COR-L47 (cell line): ENCODE data around the gene DCAF11.

ENCODE experiments used
- DNase-seq: peaks from one replicate; lab custom pipeline; 2025; lab: John Stamatoyannopoulos, UW

Gene DCAF11

DNA sequence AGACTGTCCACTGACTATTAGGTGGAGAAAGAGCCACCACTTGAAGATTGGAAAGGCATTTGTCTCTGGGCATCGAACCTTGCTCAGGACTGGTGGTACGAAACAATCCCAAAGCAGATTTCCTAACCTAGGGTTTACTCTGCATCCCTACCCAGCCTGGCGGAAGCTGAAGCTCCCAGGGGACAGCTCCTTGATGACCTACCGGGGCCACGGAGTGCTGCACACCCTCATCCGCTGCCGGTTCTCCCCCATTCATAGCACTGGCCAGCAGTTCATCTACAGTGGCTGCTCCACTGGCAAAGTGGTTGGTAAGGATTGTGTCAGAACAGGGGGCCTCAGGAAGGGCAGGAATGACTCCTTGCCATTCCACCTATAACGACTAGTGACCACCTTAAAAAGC, 6.6 kb downstream of the DCAF11 start:
- no peak for DNase-seq

DNA sequence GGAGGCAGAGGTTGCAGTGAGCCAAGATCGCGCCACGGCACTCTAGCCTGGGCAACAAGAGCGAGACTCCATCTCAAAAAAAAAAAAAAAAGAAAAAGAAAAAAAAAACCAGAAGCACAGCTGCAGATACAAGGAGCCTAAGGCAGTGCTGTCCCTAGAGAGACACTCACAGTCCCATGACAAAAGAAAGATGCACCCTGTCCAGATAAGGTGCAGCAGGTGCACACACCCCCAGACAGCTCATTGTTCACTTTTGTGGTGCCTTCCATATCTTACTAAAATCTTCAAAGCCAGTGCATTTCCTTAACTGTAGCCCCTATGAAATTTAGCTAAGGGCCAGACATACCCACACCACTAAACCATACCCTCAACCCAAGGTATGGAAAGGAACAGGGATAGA, 7.8 kb downstream of the DCAF11 start:
- no peak for DNase-seq

DNA sequence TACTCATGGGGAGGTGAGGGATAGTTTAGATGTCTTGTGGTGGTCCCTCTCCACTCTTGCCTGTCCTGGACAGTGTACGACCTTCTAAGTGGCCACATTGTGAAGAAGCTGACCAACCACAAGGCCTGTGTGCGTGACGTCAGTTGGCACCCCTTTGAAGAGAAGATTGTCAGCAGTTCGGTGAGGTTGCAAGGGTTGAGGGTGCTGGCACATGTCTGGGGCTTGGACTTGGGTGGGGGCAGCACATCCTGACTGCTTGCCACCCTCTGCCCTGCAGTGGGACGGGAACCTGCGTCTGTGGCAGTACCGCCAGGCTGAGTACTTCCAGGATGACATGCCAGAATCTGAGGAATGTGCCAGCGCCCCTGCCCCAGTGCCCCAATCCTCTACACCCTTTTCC, 8.3 kb downstream of the DCAF11 start:
- no peak for DNase-seq

DNA sequence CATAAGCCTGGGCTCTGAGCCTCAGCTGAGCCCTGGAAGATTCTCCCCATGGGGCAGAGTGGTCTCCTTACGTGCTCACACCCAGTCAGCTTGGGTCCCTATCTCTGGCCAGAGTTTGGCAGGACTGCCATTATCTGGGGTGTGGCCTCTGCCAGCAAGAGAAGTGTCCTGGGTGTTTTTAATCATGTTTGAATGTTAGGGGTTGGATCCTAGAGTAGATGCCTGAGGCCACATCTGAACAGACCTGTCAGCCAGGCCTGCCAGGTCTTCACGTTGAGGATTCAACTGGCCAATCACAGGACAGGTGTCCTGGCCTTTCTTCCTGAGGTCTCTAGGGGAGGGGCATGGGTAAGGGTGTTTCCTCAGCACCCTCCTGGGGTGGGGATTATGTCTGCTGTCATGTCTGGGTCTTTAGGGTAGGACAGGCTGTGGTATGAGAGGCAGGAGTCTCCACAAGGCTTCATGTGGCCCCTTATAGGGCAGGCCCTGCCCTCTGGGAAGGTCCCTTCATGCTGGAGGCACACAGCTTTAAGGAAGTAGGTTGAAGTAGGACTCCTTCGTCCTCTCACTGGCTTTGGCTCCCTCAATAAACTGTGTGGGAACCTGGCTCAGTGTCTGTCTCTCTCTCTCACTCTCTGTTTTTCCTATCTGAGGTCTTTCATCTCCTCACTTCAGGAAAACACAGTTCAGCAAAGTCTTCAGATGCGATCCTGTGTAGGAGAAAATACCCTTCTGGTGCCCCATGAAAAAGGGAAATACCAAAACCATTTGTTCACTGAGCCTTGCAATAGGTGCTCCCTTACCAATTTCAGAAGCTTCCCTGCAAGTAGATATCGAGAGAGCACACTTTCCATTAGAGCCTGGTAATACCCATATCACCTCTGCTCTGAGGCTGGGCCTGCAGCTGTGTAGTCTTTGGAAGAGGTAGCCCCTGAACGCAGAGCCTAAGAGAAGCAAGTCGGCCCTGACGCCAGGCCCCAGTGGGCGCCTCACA, 9.1 kb downstream of the DCAF11 start:
- DNase-seq, result no peak

DNA sequence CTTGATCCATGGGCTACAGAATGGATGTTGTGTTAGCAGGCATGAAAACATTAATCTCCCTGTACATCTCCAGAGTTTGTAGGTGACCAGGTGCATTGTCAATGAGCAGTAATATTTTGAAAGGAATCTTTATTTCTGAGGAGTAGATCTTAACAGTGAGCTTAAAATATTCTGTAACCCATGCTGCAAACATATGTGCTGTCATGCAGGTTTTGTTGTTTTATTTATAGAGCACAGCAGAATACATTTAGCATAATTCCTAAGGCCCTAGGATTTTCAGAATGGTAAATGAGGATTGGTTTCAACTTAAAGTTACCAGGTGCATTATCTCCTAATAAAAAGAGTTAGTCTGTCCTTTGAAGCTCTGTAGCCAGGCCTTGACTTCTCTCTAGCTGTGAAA, 12.4 kb downstream of the DCAF11 start:
- DNase-seq, result no peak

DNA sequence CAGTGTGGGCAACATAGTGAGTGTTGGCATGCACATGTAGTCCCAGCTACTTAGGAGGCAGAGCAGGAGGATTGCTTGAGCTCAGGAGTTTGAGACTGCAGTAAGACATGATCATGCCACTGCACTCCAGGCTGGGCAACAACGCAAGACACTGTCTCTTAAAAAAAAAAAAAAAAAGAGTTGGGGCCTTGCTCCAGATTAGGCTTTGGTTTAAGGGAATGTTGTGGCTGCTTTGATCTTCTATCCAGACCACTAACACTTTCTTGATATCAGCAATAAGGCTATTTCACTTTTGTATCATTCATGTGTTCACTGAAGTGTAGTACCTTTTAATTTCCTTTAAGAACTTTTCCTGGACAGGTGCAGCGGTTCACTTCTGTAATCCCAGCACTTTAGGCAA, 13.1 kb downstream of the DCAF11 start:
- DNase-seq, result no peak

DNA sequence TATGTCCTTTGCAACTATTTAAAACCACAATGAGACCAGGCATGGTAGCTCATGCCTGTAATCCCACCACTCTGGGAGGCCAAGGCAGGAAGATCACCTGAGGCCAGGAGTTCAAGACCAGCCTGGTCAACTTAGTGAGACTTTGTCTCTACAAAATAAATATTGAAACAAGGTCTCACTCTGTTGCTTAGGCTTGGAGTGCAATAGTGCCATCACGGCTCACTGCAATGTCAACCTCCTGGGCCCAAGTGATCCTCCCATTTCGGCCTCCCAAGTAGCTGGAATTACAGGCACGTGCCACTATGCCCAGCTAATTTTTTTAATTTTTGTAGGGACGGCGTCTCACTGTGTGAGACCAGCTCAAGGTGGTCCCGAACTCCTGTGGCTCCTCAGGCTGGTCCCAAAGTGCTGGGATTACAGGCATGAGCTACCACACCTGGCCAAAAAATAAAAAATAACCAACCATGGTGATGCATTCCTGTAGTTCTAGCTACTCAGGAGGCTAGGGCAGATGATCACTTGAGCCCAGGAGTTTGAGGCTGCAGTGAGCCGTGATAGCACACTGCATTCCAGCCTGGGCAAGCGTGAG, 14.9 kb downstream of the DCAF11 start:
- DNase-seq, result no peak

DNA sequence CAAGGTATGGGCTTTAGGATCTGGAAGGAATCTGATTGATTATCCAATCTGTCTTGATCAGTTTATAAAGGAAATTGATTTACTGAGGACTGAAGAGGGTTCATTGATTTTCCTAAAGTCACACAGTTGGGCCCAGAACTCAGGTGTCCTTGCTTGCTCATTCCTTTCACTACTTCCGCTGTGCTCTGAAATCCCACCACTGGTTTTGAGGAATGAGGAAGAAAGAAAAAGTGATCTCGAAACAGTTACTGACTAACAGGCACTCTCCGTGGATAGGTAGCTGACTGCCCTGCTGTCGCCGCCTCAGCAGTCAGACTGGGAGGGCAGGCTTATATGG, 15.8 kb downstream of the DCAF11 start, which contains the start of gene FITM1:
FITM1 (plus strand) TSS at position 280 of the 337 bp plus-strand sequence. CDS start 905 bp downstream, outside the sequence.
- DNase-seq, result no peak

DNA sequence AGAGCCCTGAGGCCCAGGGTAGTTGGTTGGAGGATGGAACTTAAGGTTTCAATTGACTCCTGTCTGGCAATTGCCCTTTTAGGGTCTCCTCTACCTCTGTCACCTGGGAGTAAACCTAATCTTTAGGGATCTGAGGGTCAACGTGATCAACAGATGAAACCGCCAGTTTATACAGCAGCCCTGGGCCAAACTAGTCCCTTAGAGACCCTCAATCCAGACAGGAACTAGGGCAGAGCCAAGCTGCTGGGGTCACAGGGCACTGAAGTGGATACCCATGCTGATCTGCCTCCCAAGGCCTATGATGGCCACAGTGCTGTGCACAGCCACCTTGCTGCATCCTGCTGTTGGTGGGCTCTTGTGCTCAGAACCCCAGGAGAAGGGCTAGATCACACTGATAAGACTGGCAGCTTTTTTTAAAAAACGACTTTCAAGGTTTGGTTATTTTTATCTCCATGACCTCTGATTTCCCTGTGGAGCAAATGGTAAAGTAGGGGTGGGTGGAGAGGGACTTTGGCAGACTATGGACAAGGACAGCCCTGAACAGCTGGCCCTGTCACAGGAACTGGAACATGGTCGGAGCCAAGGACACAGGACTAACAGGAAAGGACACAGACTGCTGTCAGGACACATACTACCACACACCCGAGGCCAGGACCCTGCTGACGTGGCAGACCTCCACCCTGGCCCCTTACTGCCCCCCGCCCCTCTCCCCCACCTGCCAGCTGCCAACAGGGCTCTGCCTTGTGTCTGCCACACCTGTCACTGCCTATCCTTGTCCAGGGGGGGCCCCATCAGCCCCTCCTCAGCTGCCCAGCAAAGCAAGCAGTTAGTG, 16.4 kb downstream of the DCAF11 start:
- no peak for DNase-seq

DNA sequence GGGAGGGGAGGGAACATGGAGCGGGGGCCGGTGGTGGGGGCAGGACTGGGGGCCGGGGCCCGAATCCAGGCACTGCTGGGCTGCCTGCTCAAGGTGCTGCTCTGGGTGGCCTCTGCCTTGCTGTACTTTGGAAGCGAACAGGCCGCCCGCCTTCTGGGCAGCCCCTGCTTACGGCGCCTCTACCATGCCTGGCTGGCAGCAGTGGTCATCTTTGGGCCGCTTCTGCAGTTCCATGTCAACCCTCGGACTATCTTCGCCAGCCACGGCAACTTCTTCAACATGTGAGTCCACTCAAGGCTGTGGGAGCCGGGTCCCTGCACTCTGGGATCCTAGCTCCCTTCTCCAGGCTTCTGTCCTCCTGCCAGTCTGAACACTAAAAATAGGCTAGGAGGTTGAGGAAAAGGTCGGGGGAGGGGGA, 17.0 kb downstream of the DCAF11 start:
- DNase-seq, result no peak

DNA sequence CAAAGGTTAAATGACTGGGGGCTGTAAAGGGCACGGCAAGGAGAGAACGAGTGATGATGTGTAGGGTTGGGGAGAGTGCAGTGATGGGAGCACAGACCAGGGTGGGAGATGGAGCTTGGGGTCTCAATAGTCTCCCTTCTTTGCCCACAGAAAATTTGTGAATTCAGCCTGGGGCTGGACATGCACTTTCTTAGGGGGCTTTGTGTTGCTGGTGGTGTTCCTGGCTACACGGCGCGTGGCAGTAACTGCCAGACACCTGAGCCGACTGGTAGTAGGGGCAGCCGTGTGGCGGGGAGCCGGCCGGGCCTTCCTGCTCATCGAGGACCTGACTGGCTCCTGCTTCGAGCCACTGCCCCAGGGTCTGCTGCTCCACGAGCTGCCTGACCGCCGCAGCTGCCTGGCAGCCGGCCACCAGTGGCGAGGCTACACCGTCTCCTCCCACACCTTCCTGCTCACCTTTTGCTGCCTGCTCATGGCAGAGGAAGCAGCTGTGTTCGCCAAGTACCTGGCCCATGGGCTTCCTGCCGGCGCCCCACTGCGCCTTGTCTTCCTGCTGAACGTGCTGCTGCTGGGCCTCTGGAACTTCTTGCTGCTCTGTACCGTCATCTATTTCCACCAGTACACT, 17.6 kb downstream of the DCAF11 start:
- DNase-seq, result peak; percentile 85

DNA sequence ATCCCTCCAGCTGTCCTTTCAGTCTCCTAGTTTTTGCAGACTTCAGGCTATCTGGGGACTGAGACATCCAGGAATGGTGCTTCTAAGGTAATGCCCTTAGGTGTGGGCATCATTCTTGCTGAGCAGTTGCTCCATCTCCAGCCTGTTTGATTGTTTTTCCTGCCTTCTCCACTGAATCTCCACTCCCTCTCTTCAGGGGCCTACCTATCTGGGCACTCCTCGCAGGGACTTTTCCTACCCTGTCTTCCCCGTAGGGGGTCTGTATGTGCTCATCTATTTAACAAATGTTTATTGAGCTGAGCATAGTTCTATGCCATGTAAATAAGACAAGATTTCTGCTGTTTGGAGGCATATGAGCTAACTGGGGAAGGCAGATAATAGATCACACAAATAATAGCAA, 18.4 kb downstream of the DCAF11 start:
- DNase-seq, result no peak

DNA sequence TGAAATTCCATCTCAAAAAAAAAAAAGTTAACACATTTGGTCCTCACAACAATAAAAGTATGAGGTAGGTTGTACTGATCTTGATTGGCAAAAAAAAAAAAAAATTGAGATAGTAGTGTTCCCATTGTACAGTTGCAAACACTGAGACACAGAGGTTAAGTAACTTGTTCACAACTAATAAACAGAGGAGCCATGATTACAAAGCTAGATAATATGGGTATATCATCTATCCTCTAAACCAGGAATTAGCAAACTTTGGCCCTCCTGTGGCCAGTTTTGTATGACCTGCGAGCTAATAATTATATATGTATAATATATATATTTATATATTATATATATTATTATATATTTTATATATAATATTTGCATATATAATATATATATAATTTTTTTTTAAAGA, 19.2 kb downstream of the DCAF11 start:
- DNase-seq, result no peak

DNA sequence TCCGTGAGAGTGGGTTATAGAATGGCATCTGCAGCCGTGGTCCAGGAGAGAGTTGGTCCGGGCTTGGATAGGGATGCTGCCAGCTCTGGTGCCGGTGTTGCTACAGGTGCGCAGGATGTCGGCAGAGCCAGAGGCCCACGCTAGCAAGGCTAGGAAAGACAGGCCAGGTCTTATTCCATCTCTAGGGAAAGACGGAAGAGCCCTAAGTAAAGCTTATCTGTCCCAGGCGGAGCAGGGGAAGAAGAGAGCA, 20.9 kb downstream of the DCAF11 start:
- DNase-seq, result no peak

DNA sequence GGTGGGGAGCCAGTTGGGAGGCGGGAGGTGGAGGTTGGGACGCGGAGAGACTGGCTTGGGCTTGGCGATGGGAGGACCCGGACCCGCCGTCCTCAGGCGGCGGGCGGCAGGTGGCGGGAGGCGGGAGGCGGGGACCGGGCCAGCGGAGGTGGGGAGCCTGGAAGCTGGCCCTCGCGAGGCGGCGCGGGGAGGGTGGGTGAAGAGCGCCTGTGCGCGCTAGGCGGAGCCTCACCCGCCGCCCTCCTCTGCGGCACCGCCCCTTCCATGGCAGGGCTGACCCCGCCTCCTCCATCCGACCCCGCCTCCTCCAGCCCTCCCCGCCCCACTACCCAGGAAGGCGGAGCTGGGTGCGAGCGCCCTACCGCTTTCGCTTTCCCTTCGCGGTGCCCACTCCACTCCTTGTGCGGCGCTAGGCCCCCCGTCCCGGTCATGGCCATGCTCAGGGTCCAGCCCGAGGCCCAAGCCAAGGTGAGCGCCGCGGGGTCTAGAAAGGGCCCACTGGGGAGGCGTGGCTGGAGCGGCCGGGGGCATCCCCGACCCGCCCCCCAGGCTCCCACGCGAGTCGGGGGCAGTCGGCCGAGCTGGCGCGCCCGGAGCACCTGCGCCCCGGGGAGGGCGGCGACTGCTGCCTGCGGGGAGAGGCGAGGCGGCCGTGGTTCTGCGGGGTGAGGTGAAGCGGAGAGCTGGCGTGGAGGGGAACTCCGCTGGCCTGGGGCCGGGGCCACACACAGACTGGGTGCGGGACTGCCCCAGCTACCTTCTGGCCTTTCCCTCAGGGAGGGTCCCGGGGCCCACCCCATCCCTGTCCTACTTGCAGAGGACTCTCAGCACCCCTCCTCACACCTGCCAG, 21.5 kb downstream of the DCAF11 start, which contains the start of gene PSME1:
PSME1 (plus strand) TSS at position 361 of the 850 bp plus-strand sequence; CDS start at position 430, 69 bp downstream.
- DNase-seq, result peak; percentile 95

DNA sequence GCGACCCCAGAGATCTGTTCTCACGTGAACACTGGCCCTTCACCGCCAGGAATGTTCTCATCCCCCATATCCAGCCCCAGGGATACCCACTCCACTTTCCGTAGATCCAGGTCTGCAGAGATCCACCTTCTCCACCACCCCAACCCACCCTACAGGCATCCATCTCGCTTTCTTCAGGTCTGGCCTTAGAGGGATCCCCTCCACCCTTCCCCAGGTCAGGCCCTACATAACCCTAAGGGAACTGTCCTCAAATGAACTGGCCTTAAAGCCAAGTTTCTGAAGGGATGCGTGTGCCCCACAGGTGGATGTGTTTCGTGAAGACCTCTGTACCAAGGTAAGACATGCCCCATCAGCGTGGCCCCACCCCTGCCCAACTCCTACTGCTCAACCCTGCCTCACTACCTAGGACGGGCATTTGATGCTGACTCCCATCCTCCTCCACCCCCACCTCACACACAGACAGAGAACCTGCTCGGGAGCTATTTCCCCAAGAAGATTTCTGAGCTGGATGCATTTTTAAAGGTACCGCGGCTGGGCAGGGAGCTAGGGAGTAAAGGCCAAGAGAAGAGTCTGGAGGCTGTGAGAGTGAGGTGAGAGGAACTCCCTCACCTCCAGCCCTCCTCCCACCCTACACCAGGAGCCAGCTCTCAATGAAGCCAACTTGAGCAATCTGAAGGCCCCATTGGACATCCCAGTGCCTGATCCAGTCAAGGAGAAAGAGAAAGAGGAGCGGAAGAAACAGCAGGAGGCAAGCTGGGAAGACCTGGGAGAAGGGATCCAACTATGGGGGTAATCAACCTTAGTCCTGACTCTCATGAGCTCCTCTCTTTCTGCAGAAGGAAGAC, 22.3 kb downstream of the DCAF11 start:
- DNase-seq, result no peak

DNA sequence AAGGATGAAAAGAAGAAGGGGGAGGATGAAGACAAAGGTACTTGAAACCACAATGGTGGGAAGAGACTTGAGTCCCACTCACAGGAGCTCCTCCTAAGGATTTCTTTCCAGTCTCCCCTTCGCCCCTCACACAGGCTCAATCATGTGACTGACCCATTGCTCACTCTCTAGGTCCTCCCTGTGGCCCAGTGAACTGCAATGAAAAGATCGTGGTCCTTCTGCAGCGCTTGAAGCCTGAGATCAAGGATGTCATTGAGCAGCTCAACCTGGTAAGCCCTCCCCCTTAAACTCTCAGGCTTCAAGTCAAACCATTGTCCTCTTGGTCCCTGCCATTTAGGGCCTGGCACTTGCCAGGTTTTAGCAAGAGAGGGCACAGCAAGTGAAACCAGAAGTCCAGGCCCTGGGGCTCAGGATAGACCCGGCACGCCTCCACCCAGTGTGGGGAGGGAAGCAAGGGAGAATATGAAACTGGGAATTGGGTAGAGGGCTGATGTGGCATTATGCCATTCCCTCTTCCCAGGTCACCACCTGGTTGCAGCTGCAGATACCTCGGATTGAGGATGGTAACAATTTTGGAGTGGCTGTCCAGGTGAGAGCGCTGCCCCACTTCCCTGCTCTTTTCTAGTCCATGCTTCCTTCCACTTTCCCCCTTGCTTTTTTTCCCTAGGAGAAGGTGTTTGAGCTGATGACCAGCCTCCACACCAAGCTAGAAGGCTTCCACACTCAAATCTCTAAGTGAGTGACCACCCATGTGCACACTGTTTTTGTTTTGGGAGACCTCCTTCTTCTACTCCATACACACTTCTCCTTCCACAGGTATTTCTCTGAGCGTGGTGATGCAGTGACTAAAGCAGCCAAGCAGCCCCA, 23.2 kb downstream of the DCAF11 start:
- no peak for DNase-seq

DNA sequence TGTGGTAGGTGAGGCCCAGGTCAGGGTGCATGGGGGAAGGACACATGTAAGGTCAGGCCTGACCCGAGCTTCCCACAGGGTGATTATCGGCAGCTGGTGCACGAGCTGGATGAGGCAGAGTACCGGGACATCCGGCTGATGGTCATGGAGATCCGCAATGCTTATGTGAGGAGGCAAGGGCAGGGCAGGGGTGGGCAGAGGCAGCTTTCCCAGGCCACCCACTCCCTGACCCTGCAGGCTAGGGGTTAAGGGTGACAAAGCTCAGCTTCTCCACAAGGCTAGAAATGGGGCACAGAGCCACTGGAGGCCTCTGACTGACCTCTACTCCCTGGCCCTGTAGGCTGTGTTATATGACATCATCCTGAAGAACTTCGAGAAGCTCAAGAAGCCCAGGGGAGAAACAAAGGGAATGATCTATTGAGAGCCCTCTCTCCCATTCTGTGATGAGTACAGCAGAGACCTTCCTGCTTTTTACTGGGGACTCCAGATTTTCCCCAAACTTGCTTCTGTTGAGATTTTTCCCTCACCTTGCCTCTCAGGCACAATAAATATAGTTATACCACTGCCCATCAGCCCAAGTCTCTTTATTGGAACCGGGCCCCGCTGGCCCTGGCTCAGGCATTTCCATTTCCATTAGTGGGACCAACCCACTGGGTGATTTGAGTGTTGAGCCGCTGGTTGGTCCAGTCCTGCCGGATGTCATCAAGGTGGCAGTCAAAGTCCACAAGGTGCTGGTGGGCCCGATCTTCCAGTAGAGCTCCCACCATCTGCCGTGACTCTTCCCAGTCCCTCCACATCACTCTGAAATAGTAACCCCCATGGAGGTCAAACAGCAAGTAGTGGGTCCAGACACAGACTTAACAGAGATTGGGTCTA, 24.1 kb downstream of the DCAF11 start:
- DNase-seq, result no peak
